ENCODE measurements around the gene CAP2.

DNA sequence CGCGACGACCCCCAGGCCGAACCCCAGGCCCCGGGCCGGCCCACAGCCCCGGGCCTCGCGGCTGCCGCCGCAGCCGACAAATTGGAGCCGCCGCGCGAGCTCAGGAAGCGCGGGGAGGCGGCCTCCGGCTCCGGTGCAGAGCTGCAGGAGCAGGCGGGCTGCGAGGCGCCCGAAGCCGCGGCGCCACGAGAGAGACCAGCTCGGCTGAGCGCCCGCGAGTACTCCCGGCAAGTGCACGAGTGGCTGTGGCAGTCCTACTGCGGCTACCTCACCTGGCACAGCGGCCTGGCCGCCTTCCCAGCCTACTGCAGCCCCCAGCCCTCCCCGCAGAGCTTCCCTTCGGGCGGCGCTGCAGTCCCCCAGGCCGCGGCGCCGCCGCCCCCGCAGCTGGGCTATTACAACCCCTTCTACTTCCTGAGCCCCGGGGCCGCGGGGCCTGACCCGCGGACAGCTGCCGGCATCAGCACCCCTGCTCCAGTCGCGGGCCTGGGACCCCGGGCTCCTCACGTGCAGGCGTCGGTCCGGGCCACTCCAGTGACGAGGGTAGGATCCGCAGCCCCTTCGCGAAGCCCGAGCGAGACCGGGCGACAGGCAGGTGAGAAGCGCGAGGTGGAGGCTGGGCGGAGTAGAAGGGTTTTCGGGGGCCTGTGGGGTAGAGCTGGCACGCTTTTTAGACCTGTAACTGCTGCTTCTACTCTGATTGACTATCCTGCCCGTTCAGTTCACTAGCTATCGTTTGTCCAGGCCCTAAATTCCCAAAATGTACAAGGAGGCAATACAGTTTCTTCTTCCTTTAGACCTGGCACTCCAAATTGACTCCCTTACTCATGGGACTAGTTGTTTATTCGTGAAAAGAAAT is 207.4 kb downstream of the CAP2 start:
- no peak for TF ChIP-seq GATA2 (IDR thresholded peaks at IDR 0.05; ENCODE audit: low read depth, low read length)
- no peak for TF ChIP-seq GATA3 (IDR thresholded peaks at IDR 0.05; ENCODE audit: low read depth, low read length)
